Osteoblast (primary cell): Measurements from ENCODE around the gene HEYL. TPM values are rescaled to one million over a fixed set of nuclear protein-coding genes. Genes with fewer than 3 reads are reported as not detected.

Experiments used
- DNase-seq: peaks from one replicate; pipeline ENCODE4 v3.0.0; 2011; ENCODE audit warnings: low spot score, mixed read lengths; ENCODE audit not compliant: insufficient read length; ENCODE audit errors: missing footprints
- H2AFZ ChIP-seq: 2 replicates; pipeline ENCODE4 v1.6.0; 2011; ENCODE audit warnings: mild to moderate bottlenecking, low read length
- H3K27ac ChIP-seq: 2 replicates; pipeline ENCODE4 v1.5.1; 2011; ENCODE audit warnings: mild to moderate bottlenecking, low read depth, low read length, moderate library complexity
- H3K27me3 ChIP-seq: 2 replicates; pipeline ENCODE4 v1.6.0; 2012; ENCODE audit warnings: mild to moderate bottlenecking, control low read depth, inconsistent platforms, low read length, moderate library complexity; ENCODE audit not compliant: insufficient read depth
- H3K36me3 ChIP-seq: 2 replicates; pipeline ENCODE4 v1.5.1; 2011; ENCODE audit warnings: mild to moderate bottlenecking, low read length, control low read depth, moderate library complexity; ENCODE audit not compliant: insufficient read depth
- H3K4me1 ChIP-seq: 2 replicates; pipeline ENCODE4 v1.5.1; 2011; ENCODE audit warnings: mild to moderate bottlenecking, low read length, control low read depth, moderate library complexity; ENCODE audit not compliant: insufficient read depth
- H3K4me2 ChIP-seq: 2 replicates; pipeline ENCODE4 v1.6.0; 2011; ENCODE audit warnings: mild to moderate bottlenecking, low read length; ENCODE audit not compliant: insufficient read depth
- H3K4me3 ChIP-seq: fragments of 200-600 bp; sonication (generic); 3 replicates; pipeline ENCODE4 v1.5.1; 2012; ENCODE audit warnings: mild to moderate bottlenecking, low read length, inconsistent platforms; ENCODE audit not compliant: insufficient read depth
- H3K79me2 ChIP-seq: 2 replicates; pipeline ENCODE4 v1.6.0; 2012; ENCODE audit warnings: mild to moderate bottlenecking, low read length, control low read depth, inconsistent platforms; ENCODE audit not compliant: insufficient read depth
- H3K9me3 ChIP-seq: 2 replicates; pipeline ENCODE4 v1.5.1; 2011; ENCODE audit warnings: low read depth, low read length, control low read depth
- H4K20me1 ChIP-seq: 2 replicates; pipeline ENCODE4 v1.6.0; 2012; ENCODE audit warnings: mild to moderate bottlenecking, low read length, control low read depth; ENCODE audit not compliant: insufficient read depth
- CTCF ChIP-seq: IDR thresholded peaks from 2 replicates; pipeline ENCODE4 v1.5.1; 2011; ENCODE audit warnings: mild to moderate bottlenecking, low read depth, low read length, moderate library complexity; ENCODE audit errors: extremely low read depth
- total RNA-seq: library from RNA; depleted of rRNA; stranded (reverse); fragments of >200 nt; gene quantifications from 2 replicates; pipeline ENCODE4 v1.2.3, GENCODE V29; 2012

The HEYL gene
- total RNA-seq, 1 donor, result under 0.01 TPM

- no peak for TF ChIP-seq CTCF
- Histone ChIP-seq H3K27ac (no peak overlapping the region), H3K36me3 (no peaks in the 10 kb centered on the region), H3K4me2 (no peak overlapping the region), H4K20me1 (no peaks in the 10 kb centered on the region), H2AFZ (no peak overlapping the region), H3K4me1 (no peaks in the 10 kb centered on the region), H3K4me3 (no peak overlapping the region), H3K79me2 (no peaks in the 10 kb centered on the region), H3K9me3 (no peaks in the 10 kb centered on the region), H3K27me3 (peaks cover 56% of the 10 kb centered on the region)
- DNase-seq, result no peak
Measured at GRCh38 chr1:39681294-39681693, 41.9 kb upstream of the HEYL start.

GRCh38 chr1:39680751-39681150, 41.3 kb upstream of the HEYL start:
- Histone ChIP-seq H3K36me3 (no peaks in the 10 kb centered on the region), H3K27me3 (peaks cover 56% of the 10 kb centered on the region), H4K20me1 (no peaks in the 10 kb centered on the region), H3K9me3 (no peaks in the 10 kb centered on the region), H3K27ac (no peak overlapping the region), H3K79me2 (no peaks in the 10 kb centered on the region), H2AFZ (no peak overlapping the region), H3K4me1 (no peaks in the 10 kb centered on the region), H3K4me2 (no peak overlapping the region), H3K4me3 (no peak overlapping the region)
- no peak for TF ChIP-seq CTCF
- DNase-seq, result no peak

- Histone ChIP-seq H3K4me3 (no peak overlapping the region), H3K27ac (no peak overlapping the region), H3K79me2 (no peaks in the 10 kb centered on the region), H3K9me3 (no peaks in the 10 kb centered on the region), H3K36me3 (no peaks in the 10 kb centered on the region), H3K27me3 (peaks cover 49% of the 10 kb centered on the region), H3K4me1 (no peaks in the 10 kb centered on the region), H2AFZ (no peak overlapping the region), H4K20me1 (no peaks in the 10 kb centered on the region), H3K4me2 (no peak overlapping the region)
- DNase-seq, result no peak
- no peak for TF ChIP-seq CTCF
Measured at GRCh38 chr1:39679821-39680220, 40.4 kb upstream of the HEYL start.

GRCh38 chr1:39678889-39679288, 39.4 kb upstream of the HEYL start:
- no peak for DNase-seq
- Histone ChIP-seq H3K36me3 (no peaks in the 10 kb centered on the region), H2AFZ (no peak overlapping the region), H3K27me3 (peaks cover 41% of the 10 kb centered on the region), H3K4me1 (no peaks in the 10 kb centered on the region), H4K20me1 (no peaks in the 10 kb centered on the region), H3K27ac (no peak overlapping the region), H3K4me2 (no peak overlapping the region), H3K79me2 (no peaks in the 10 kb centered on the region), H3K9me3 (no peaks in the 10 kb centered on the region), H3K4me3 (no peak overlapping the region)
- no peak for TF ChIP-seq CTCF
